Left renal pelvis (tissue), 4 donors: ENCODE data around the gene VASH2. TPM values are rescaled to one million over a fixed set of nuclear protein-coding genes. Genes with fewer than 3 reads are reported as not detected.
A peak's percentile ranks its signal among the peaks of the same experiment; 100 is the strongest.
"Not testable (repeated sequence)": the region's sequence is repeated elsewhere in the genome, so short reads cannot be mapped to it uniquely, and the experiment has no call there.

ENCODE experiments used
- DNase-seq, 4 donors: peaks; one replicate each; pipeline ENCODE4 v3.0.0-alpha.2; 2013; ENCODE audit warnings: low read depth in 4 of 4, low spot score in 3 of 4
- polyA plus RNA-seq, 4 donors: library from polyadenylated mRNA; unstranded; fragments of 120-200 nt; gene quantifications; one replicate each; pipeline ENCODE4 v1.2.1, GENCODE V29; 2013; ENCODE audit not compliant: insufficient read length in 4 of 4

The VASH2 gene
- polyA plus RNA-seq = 10 to 100 TPM; 21.8 to 39.1 (median 28.9) TPM

GRCh38 chr1:212950243-212951125 is at the start of gene VASH2:
VASH2 (plus strand) TSS chr1:212950541; CDS start chr1:212951543, 1,002 bp downstream.
- peak; percentile 78 to 92 (median 82) for DNase-seq

GRCh38 chr1:212901290-212901689 is 49.1 kb upstream of the VASH2 start:
- DNase-seq = no peak

GRCh38 chr1:212902054-212902453 is 48.3 kb upstream of the VASH2 start:
- no peak for DNase-seq

- DNase-seq = no peak
Observed at GRCh38 chr1:212903664-212904063, 46.7 kb upstream of the VASH2 start.

GRCh38 chr1:212908071-212908470 is 42.3 kb upstream of the VASH2 start:
- DNase-seq = not testable (repeated sequence)

GRCh38 chr1:212908971-212909370 is 41.4 kb upstream of the VASH2 start:
- no peak for DNase-seq

- no peak for DNase-seq
Observed at GRCh38 chr1:212909652-212910063, 40.7 kb upstream of the VASH2 start.

GRCh38 chr1:212910213-212910612 is 40.1 kb upstream of the VASH2 start:
- not testable (repeated sequence) for DNase-seq

GRCh38 chr1:212913638-212914037 is 36.7 kb upstream of the VASH2 start:
- DNase-seq = not testable (repeated sequence)

- DNase-seq = not testable (repeated sequence)
Observed at GRCh38 chr1:212914110-212914509, 36.2 kb upstream of the VASH2 start.

- no peak for DNase-seq
Observed at GRCh38 chr1:212914789-212915188, 35.6 kb upstream of the VASH2 start.

- DNase-seq = peak in 2 of 4 donors; percentile 41 to 42
Observed at GRCh38 chr1:212915245-212916091, 34.9 kb upstream of the VASH2 start.

- DNase-seq = peak in 1 of 4 donors; percentile 49
Observed at GRCh38 chr1:212916481-212917133, 33.7 kb upstream of the VASH2 start.

GRCh38 chr1:212917134-212917485 is 33.2 kb upstream of the VASH2 start:
- no peak for DNase-seq

- DNase-seq = no peak
Observed at GRCh38 chr1:212917858-212918257, 32.5 kb upstream of the VASH2 start.

GRCh38 chr1:212918824-212919223 is 31.5 kb upstream of the VASH2 start:
- no peak for DNase-seq

GRCh38 chr1:212920246-212920645 is 30.1 kb upstream of the VASH2 start:
- no peak for DNase-seq

GRCh38 chr1:212920896-212921295 is 29.4 kb upstream of the VASH2 start:
- DNase-seq = no peak

- DNase-seq = no peak
Observed at GRCh38 chr1:212922016-212922415, 28.3 kb upstream of the VASH2 start.

GRCh38 chr1:212926372-212926771 is 24.0 kb upstream of the VASH2 start:
- DNase-seq = no peak
